Gastrocnemius medialis (tissue), 4 donors: ENCODE data around the gene GNAO1. TPM values are rescaled to one million over a fixed set of nuclear protein-coding genes. Genes with fewer than 3 reads are reported as not detected.

Experiments used
- ATAC-seq, 2 donors: fragments of 150-250 bp; one replicate each; pipeline ENCODE4 v1.9.1; 2016
- DNase-seq, 2 donors: peaks; one replicate each; pipeline ENCODE4 v3.0.0-alpha.2; 2019
- H3K27ac ChIP-seq, 4 donors: fragments of 200-600 bp; sonication (generic); 1 replicate in 1 of 4; 2 replicates in 3 of 4; pipeline ENCODE4 v1.5.1; 2016 to 2018; ENCODE audit warnings: mild to moderate bottlenecking in 2 of 4, moderate library complexity in 1 of 4
- H3K27me3 ChIP-seq, 3 donors: fragments of 200-600 bp; sonication (generic) in 2 of 3; 1 replicate in 1 of 3; 2 replicates in 2 of 3; pipeline versions ENCODE4 v1.5.1 to v1.6.0; 2016 to 2019; ENCODE audit warnings: mild to moderate bottlenecking in 1 of 3, moderate library complexity in 1 of 3
- H3K36me3 ChIP-seq, 2 donors: fragments of 200-600 bp; sonication (generic) in 1 of 2; one replicate each; pipeline ENCODE4 v1.5.1; 2017 to 2018
- H3K4me1 ChIP-seq, 2 donors: fragments of 200-600 bp; sonication (generic) in 1 of 2; one replicate each; pipeline ENCODE4 v1.5.1; 2016 to 2017; ENCODE audit warnings: mild to moderate bottlenecking in 2 of 2
- H3K4me3 ChIP-seq, 4 donors: fragments of 200-600 bp; sonication (generic) in 3 of 4; 1 replicate in 1 of 4; 2 replicates in 3 of 4; pipeline ENCODE4 v1.5.1; 2016 to 2019; ENCODE audit warnings: mild to moderate bottlenecking in 2 of 4
- H3K9me3 ChIP-seq, 3 donors: fragments of 200-600 bp; sonication (generic) in 2 of 3; 1 replicate in 1 of 3; 2 replicates in 2 of 3; pipeline ENCODE4 v1.5.1; 2016 to 2019
- CTCF ChIP-seq, 5 experiments: fragments of 450-650 bp in 3 of 5; fragments of 200-600 bp in 2 of 5; sonication (generic) in 2 of 5; IDR thresholded peaks in 4 of 5; conservative IDR thresholded peaks in 1 of 5; 1 replicate in 4 of 5; 2 replicates in 1 of 5; pipeline ENCODE4 v1.5.1; 2016 to 2019; ENCODE audit warnings: antibody characterized with exemption in 5 of 5, mild to moderate bottlenecking in 3 of 5, moderate library complexity in 3 of 5
- POLR2A ChIP-seq, 2 donors: fragments of 450-650 bp; IDR thresholded peaks; one replicate each; pipeline ENCODE4 v1.6.1; 2017; ENCODE audit warnings: antibody characterized with exemption in 2 of 2, mild to moderate bottlenecking in 2 of 2, moderate library complexity in 2 of 2
- in situ Hi-C, 4 donors: fragments of 200-750 bp; cut with MboI; loops; one replicate each; pipeline versions ENCODE4 v1.15.0 to v1.8.0; 2017; ENCODE audit warnings: low sequenced_read_pairs in 4 of 4
- intact Hi-C: fragments of 100-400 bp; cut with DNase I; formaldehyde crosslinking; loops from one replicate; pipeline ENCODE4 v1.15.1; 2023; ENCODE audit warnings: low total_unique reads
- total RNA-seq, 4 donors: library from RNA; depleted of rRNA; stranded (reverse); fragments of >200 nt; gene quantifications; one replicate each; pipeline versions ENCODE4 v1.1.0 to v1.2.3, GENCODE V29; 2016

Gene GNAO1
- total RNA-seq, 4 donors from 2014 or later, result 0.25 to 2.0 (median 0.79) TPM

- DNase-seq (peak; percentile 64 to 80), ATAC-seq (peak; percentile 61 to 73)
These were observed 141.3 kb downstream of the GNAO1 start for GRCh38 chr16:56332464-56333079.

DNA sequence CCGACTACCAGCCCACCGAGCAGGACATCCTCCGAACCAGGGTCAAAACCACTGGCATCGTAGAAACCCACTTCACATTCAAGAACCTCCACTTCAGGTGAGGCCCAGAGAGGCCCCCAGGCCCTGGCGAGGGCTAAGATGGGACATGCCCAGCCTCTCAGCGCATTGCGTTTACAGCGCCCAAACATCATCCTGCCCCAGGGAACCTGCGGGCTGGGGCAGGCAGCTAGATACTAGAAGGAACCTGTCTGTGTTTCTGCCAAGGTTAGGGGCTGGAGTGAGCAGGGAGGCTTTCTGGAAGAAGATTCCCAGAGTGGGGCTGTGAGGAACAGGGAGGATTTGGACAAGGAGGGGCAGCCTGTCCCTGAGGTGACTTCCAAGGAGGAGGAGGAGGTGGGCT lies 143.5 kb downstream of the GNAO1 start:
- Histone ChIP-seq H3K4me3 (no peak overlapping the region), H3K27ac (no peak overlapping the region), H3K27me3 (no peaks in the 10 kb centered on the region), H3K36me3 (no peaks in the 10 kb centered on the region), H3K9me3 (no peaks in the 10 kb centered on the region), H3K4me1 (peaks cover 0 to 14% of the 10 kb centered on the region in 2 donors)
- intact Hi-C loops, result no loop called here
- TF ChIP-seq CTCF (IDR thresholded peaks at IDR 0.05 in 4 of 5, conservative IDR thresholded peaks at IDR 0.05 in 1 of 5) (no peak), POLR2A (IDR thresholded peaks at IDR 0.05) (no peak)
- no peak for ATAC-seq
- in situ Hi-C loops, result no loop called here
- DNase-seq, result no peak

More at GRCh38 chr16:56332464-56333079, 141.3 kb downstream of the GNAO1 start:
- H3K36me3 ChIP-seq, result no peaks in the 10 kb centered on the region
- H3K4me3 ChIP-seq, result no peak overlapping the region
- no peak overlapping the region for H3K27ac ChIP-seq
- no peaks in the 10 kb centered on the region for H3K27me3 ChIP-seq
- peaks cover 0 to 14% of the 10 kb centered on the region in 2 donors for H3K4me1 ChIP-seq
- peak in 4 of 5 experiments; percentile 32 to 41 (median 36) for TF ChIP-seq CTCF (IDR thresholded peaks at IDR 0.05 in 4 of 5, conservative IDR thresholded peaks at IDR 0.05 in 1 of 5)
- no peak for TF ChIP-seq POLR2A (IDR thresholded peaks at IDR 0.05)
- no peaks in the 10 kb centered on the region for H3K9me3 ChIP-seq
- in situ Hi-C loops (no loop called here), intact Hi-C loops (no loop called here)

DNA sequence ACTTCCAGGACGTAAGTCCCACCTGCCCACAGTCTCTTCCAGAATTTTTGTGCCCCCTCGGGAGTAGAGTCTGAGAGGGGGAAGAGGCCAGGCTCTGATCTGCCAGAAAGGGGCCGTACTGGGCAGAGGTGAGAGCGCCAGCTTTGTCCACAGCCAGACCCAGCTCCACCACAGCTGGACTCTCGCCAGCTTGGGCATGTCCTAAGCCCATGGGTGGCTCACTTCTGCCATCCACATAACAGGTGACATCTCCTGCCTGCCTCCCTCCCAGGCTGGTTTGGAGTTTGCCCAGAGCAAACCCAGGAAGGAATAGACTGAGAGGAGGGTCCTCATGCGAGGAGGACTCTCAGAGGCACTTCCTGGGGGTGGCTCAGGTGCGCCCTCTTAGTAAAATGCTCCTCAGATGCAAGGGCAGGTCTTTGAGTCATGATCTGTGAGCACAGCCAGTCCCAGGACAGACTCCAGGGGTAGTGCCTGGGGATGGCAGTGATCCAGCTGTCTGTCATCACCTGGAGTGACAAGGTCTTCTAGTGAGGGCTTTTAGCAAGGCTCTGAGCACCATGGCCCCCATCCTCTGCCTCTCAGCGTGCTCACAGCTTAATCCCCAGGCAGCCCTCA lies 144.9 kb downstream of the GNAO1 start:
- H3K4me3 ChIP-seq, result no peak overlapping the region
- peak; percentile 83 to 84 for ATAC-seq
- peaks cover 0 to 14% of the 10 kb centered on the region in 2 donors for H3K4me1 ChIP-seq
- in situ Hi-C loops (no loop called here), intact Hi-C loops (no loop called here)
- H3K9me3 ChIP-seq, result no peaks in the 10 kb centered on the region
- peak; percentile 72 to 86 for DNase-seq
- TF ChIP-seq CTCF (IDR thresholded peaks at IDR 0.05 in 4 of 5, conservative IDR thresholded peaks at IDR 0.05 in 1 of 5), result no peak
- no peak for TF ChIP-seq POLR2A (IDR thresholded peaks at IDR 0.05)
- no peaks in the 10 kb centered on the region for H3K27me3 ChIP-seq
- H3K36me3 ChIP-seq, result no peaks in the 10 kb centered on the region
- peak overlapping the region in 3 of 4 donors; percentile 43 to 76 (median 54) for H3K27ac ChIP-seq

DNA sequence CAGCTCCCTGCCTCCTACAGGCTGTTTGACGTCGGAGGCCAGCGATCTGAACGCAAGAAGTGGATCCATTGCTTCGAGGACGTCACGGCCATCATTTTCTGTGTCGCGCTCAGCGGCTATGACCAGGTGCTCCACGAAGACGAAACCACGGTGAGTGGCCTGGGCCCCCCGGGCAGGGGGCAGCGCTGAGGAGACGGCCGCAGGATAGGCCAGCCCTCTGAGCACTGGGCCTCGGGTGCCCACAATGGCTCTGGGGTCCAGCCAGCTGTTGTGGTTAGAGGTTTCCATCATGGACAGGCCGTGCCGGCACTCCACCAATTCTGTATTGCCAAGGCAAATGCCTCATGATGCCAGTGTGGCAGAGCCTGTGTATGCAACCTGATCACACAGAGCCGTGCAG lies 145.4 kb downstream of the GNAO1 start:
- no peaks in the 10 kb centered on the region for H3K36me3 ChIP-seq
- TF ChIP-seq CTCF (IDR thresholded peaks at IDR 0.05 in 4 of 5, conservative IDR thresholded peaks at IDR 0.05 in 1 of 5), result no peak
- TF ChIP-seq POLR2A (IDR thresholded peaks at IDR 0.05), result no peak
- no peak overlapping the region for H3K4me3 ChIP-seq
- H3K27me3 ChIP-seq, result no peaks in the 10 kb centered on the region
- DNase-seq (peak in 1 of 2 donors; percentile 32), ATAC-seq (peak; percentile 29 to 46)
- H3K27ac ChIP-seq, result peak overlapping the region in 3 of 4 donors; percentile 43 to 76 (median 54)
- H3K4me1 ChIP-seq, result peaks cover 0 to 14% of the 10 kb centered on the region in 2 donors
- in situ Hi-C loops (no loop called here), intact Hi-C loops (no loop called here)
- H3K9me3 ChIP-seq, result no peaks in the 10 kb centered on the region
